Brain microvascular endothelial cell (primary cell): ENCODE results near the gene VGLL1.
A peak's percentile ranks its signal among the peaks of the same experiment; 100 is the strongest.

Experiments used
- DNase-seq: peaks from one replicate; pipeline ENCODE4 v3.0.0-alpha.2; 2020
- H3K27ac ChIP-seq: fragments of 250-450 bp; sonication (Bioruptor Pico); 2 replicates; pipeline ENCODE4 v1.5.1; 2020; ENCODE audit warnings: mild to moderate bottlenecking, moderate library complexity
- H3K27me3 ChIP-seq: fragments of 250-450 bp; sonication (Bioruptor Pico); replicated peaks from 2 replicates; pipeline ENCODE4 v1.5.1; 2020; ENCODE audit warnings: mild to moderate bottlenecking
- H3K36me3 ChIP-seq: fragments of 250-450 bp; sonication (Bioruptor Pico); replicated peaks from 2 replicates; pipeline ENCODE4 v1.5.1; 2020; ENCODE audit warnings: mild to moderate bottlenecking
- H3K4me3 ChIP-seq: 2 replicates; pipeline ENCODE4 v1.5.1; 2011; ENCODE audit warnings: low read depth, mild to moderate bottlenecking, control low read depth, low read length, moderate library complexity
- CTCF ChIP-seq: IDR thresholded peaks from 2 replicates; pipeline ENCODE4 v1.5.1; 2011; ENCODE audit warnings: low read depth, mild to moderate bottlenecking, moderate library complexity, low read length, control low read depth, inconsistent platforms; ENCODE audit errors: missing control alignments
- in situ Hi-C: cut with HindIII; loops from 2 replicates; pipeline ENCODE4 v1.10.0; 2017; ENCODE audit warnings: low sequenced_read_pairs, low pct_ligation_motif_present

VGLL1 gene

DNA sequence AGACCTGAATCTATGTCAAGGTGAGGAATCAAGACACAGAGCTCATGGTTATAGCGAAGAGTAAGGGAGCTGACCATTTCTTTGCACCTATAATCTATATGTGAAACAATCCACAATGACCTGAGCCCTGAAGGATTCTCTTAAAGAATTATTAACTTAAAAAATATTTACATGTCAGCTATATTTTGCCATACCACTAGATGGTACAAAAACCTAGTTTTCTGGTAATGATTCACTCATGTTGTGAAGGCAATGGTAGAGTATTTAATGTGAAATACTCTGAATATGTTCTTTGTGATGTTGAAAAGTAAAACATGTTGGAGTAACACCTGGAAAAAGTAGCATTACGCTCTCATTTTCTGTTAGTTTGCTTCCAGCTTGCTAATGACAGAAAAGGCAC, 40.0 kb downstream of the VGLL1 start:
- H3K27me3 ChIP-seq, result no peaks in the 10 kb centered on the region
- in situ Hi-C loops, result no loop called here
- no peak for TF ChIP-seq CTCF
- H3K4me3 ChIP-seq, result no peak overlapping the region
- no peak overlapping the region for H3K27ac ChIP-seq
- no peaks in the 10 kb centered on the region for H3K36me3 ChIP-seq
- DNase-seq, result no peak

DNA sequence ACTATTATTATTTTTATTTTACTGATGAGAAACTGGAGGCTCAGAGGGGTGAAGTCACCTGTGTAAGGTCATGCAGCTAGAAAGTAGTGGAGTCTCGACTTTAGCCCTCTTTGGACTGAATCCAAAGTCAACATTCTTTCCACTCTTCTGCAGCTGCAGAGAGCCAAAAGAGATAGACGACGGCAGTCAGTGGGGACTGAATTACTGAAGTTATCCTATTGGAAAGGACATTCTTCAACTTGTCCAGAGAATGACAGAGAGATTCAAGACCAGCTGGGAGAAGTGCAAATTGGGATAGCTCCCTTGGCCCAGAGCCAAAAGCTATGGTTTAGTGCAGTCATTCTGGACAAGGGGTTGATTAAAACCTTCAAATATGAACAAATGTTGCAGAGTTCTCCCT, 42.5 kb downstream of the VGLL1 start:
- no peak for DNase-seq
- in situ Hi-C loops, result no loop called here
- TF ChIP-seq CTCF, result no peak
- Histone ChIP-seq H3K27me3 (no peaks in the 10 kb centered on the region), H3K4me3 (no peak overlapping the region), H3K36me3 (no peaks in the 10 kb centered on the region), H3K27ac (no peak overlapping the region)

- in situ Hi-C loops, result no loop called here
- H3K36me3 ChIP-seq, result no peaks in the 10 kb centered on the region
- DNase-seq, result peak; percentile 36
- no peaks in the 10 kb centered on the region for H3K27me3 ChIP-seq
- no peak overlapping the region for H3K27ac ChIP-seq
- H3K4me3 ChIP-seq, result no peak overlapping the region
- TF ChIP-seq CTCF, result peak; percentile 85
These were observed 45.5 kb downstream of the VGLL1 start for GRCh38 chrX:136577552-136577951.

DNA sequence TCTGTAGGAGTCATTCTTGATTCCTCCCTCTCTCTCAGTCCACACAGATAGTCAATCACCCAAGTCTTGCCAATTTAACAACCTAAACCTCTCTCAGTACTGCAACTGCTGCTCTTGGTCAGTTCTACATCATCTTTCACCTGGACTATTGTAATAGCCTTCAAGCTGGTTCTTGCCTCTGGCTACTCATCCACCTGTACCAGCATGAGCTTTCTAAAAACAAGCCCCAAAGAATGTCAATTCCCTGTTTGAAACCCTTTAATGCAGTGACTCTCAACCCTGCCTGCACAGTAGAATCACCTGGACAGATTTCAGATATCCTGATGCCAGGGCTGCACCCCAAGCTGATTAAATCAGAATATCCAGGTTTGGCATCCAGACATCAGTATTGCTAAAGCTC, 48.3 kb downstream of the VGLL1 start:
- Histone ChIP-seq H3K36me3 (no peaks in the 10 kb centered on the region), H3K4me3 (no peak overlapping the region), H3K27me3 (no peaks in the 10 kb centered on the region), H3K27ac (no peak overlapping the region)
- TF ChIP-seq CTCF, result no peak
- in situ Hi-C loops, result no loop called here
- DNase-seq, result no peak

DNA sequence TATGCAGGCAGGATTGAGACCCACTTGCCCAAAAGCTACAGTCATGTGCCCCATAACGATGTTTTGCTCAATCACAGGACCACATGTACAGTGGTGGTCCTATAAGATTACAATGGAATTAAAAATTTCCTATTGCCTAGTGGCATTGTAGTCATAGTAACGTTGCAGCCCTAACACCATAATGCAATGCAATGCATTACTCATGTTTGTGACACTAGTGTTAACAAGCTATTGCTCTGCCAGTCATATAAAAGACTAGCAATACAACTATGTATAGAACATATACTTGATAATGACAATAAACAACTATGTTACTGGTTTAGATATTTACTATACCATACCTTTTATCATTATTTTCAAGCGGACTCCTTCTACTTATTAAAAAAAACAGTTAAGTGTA, 50.6 kb downstream of the VGLL1 start:
- in situ Hi-C loops, result no loop called here

GRCh38 chrX:136584545-136584944, 52.5 kb downstream of the VGLL1 start:
- H3K36me3 ChIP-seq, result no peaks in the 10 kb centered on the region
- H3K4me3 ChIP-seq, result no peak overlapping the region
- H3K27me3 ChIP-seq, result no peaks in the 10 kb centered on the region
- DNase-seq, result no peak
- TF ChIP-seq CTCF, result no peak
- in situ Hi-C loops, result no loop called here
- no peak overlapping the region for H3K27ac ChIP-seq

More for the DNA sequence above, 50.6 kb downstream of the VGLL1 start:
- Histone ChIP-seq H3K27me3 (no peaks in the 10 kb centered on the region), H3K36me3 (no peaks in the 10 kb centered on the region), H3K27ac (no peak overlapping the region), H3K4me3 (no peak overlapping the region)
- TF ChIP-seq CTCF, result no peak
- DNase-seq, result no peak
